Activated effector memory CD4-positive, alpha-beta T cell treated with Interleukin-2 at 50 U/mL for 16 hours (primary cell): ENCODE results near the gene SDK2.

Experiments used
- DNase-seq: peaks from one replicate; pipeline ENCODE4 v3.0.0-alpha.2; 2020

Gene SDK2

GRCh38 chr17:73437826-73438225, 206.4 kb downstream of the SDK2 start:
- DNase-seq, result no peak

GRCh38 chr17:73436954-73437353, 207.3 kb downstream of the SDK2 start:
- no peak for DNase-seq

- DNase-seq, result no peak
Measured at GRCh38 chr17:73435412-73435811, 208.8 kb downstream of the SDK2 start.

GRCh38 chr17:73434154-73434553, 210.1 kb downstream of the SDK2 start:
- no peak for DNase-seq

GRCh38 chr17:73433501-73433900, 210.7 kb downstream of the SDK2 start:
- DNase-seq, result no peak

GRCh38 chr17:73432624-73433190, 211.5 kb downstream of the SDK2 start:
- DNase-seq, result no peak

- DNase-seq, result no peak
Measured at GRCh38 chr17:73431401-73432205, 212.6 kb downstream of the SDK2 start.

- DNase-seq, result no peak
Measured at GRCh38 chr17:73430848-73431247, 213.4 kb downstream of the SDK2 start.

- DNase-seq, result no peak
Measured at GRCh38 chr17:73430165-73430680, 214.0 kb downstream of the SDK2 start.

GRCh38 chr17:73429440-73430164, 214.6 kb downstream of the SDK2 start:
- peak; percentile 71 for DNase-seq

GRCh38 chr17:73427198-73427597, 217.0 kb downstream of the SDK2 start:
- DNase-seq, result no peak

GRCh38 chr17:73424571-73424970, 219.7 kb downstream of the SDK2 start:
- DNase-seq, result no peak

GRCh38 chr17:73423806-73424205, 220.4 kb downstream of the SDK2 start:
- no peak for DNase-seq

GRCh38 chr17:73423159-73423715, 221.0 kb downstream of the SDK2 start:
- no peak for DNase-seq

GRCh38 chr17:73422121-73422520, 222.1 kb downstream of the SDK2 start:
- no peak for DNase-seq

GRCh38 chr17:73420897-73421296, 223.3 kb downstream of the SDK2 start:
- no peak for DNase-seq

- no peak for DNase-seq
Measured at GRCh38 chr17:73419881-73420280, 224.4 kb downstream of the SDK2 start.

- DNase-seq, result no peak
Measured at GRCh38 chr17:73419051-73419450, 225.2 kb downstream of the SDK2 start.

- no peak for DNase-seq
Measured at GRCh38 chr17:73415782-73416181, 228.5 kb downstream of the SDK2 start.

GRCh38 chr17:73414171-73414955, 229.9 kb downstream of the SDK2 start:
- no peak for DNase-seq

- DNase-seq, result no peak
Measured at GRCh38 chr17:73412914-73413313, 231.3 kb downstream of the SDK2 start.

GRCh38 chr17:73411313-73411747, 232.9 kb downstream of the SDK2 start:
- no peak for DNase-seq
